ENCODE measurements around the gene MACF1.
"Not testable (repeated sequence)": the region's sequence is repeated elsewhere in the genome, so short reads cannot be mapped to it uniquely, and the experiment has no call there.

Gene MACF1

GRCh38 chr1:39204441-39205081, at the start of gene MACF1:
MACF1 (plus strand) TSS chr1:39204695; CDS start chr1:39205023, 328 bp downstream.
- no peak for DNase-seq

GRCh38 chr1:39157304-39157703, 47.2 kb upstream of the MACF1 start:
- DNase-seq, result no peak

- no peak for DNase-seq
Measured at GRCh38 chr1:39158327-39159086, 46.0 kb upstream of the MACF1 start.

- no peak for DNase-seq
Measured at GRCh38 chr1:39159224-39160036, 45.1 kb upstream of the MACF1 start.

- no peak for DNase-seq
Measured at GRCh38 chr1:39160703-39161102, 43.8 kb upstream of the MACF1 start.

GRCh38 chr1:39161811-39162210, 42.7 kb upstream of the MACF1 start:
- DNase-seq, result not testable (repeated sequence)

GRCh38 chr1:39163469-39163868, 41.0 kb upstream of the MACF1 start:
- no peak for DNase-seq

GRCh38 chr1:39164256-39164655, 40.2 kb upstream of the MACF1 start:
- DNase-seq, result no peak

- no peak for DNase-seq
Measured at GRCh38 chr1:39165049-39165448, 39.4 kb upstream of the MACF1 start.

GRCh38 chr1:39165488-39165887, 39.0 kb upstream of the MACF1 start:
- DNase-seq, result no peak

GRCh38 chr1:39167632-39168209, 36.8 kb upstream of the MACF1 start:
- DNase-seq, result no peak

GRCh38 chr1:39168301-39169080, 36.0 kb upstream of the MACF1 start:
- no peak for DNase-seq

GRCh38 chr1:39170731-39171667, 33.5 kb upstream of the MACF1 start:
- DNase-seq, result peak; percentile 83 to 85

- no peak for DNase-seq
Measured at GRCh38 chr1:39173119-39173994, 31.1 kb upstream of the MACF1 start.

GRCh38 chr1:39173995-39174380, 30.5 kb upstream of the MACF1 start:
- DNase-seq, result no peak

GRCh38 chr1:39174390-39175081, 30.0 kb upstream of the MACF1 start:
- no peak for DNase-seq

- DNase-seq, result no peak
Measured at GRCh38 chr1:39177706-39178105, 26.8 kb upstream of the MACF1 start.

- DNase-seq, result no peak
Measured at GRCh38 chr1:39178541-39179431, 25.7 kb upstream of the MACF1 start.

GRCh38 chr1:39181311-39181710, 23.2 kb upstream of the MACF1 start:
- DNase-seq, result no peak

All from NCI-H187 (cell line).